Nasal cavity respiratory epithelium epithelial cell of viscerocranial mucosa (primary cell): ENCODE data around the gene AMN1. TPM values are rescaled to one million over a fixed set of nuclear protein-coding genes. Genes with fewer than 3 reads are reported as not detected.

Experiments used
- total RNA-seq: library from RNA; depleted of rRNA; stranded (reverse); fragments of >200 nt; gene quantifications from 2 replicates; pipeline ENCODE4 v1.2.3, GENCODE V29; 2014

Gene AMN1
- total RNA-seq = 9.3 and 37.9 TPM in 2 replicates

DNA sequence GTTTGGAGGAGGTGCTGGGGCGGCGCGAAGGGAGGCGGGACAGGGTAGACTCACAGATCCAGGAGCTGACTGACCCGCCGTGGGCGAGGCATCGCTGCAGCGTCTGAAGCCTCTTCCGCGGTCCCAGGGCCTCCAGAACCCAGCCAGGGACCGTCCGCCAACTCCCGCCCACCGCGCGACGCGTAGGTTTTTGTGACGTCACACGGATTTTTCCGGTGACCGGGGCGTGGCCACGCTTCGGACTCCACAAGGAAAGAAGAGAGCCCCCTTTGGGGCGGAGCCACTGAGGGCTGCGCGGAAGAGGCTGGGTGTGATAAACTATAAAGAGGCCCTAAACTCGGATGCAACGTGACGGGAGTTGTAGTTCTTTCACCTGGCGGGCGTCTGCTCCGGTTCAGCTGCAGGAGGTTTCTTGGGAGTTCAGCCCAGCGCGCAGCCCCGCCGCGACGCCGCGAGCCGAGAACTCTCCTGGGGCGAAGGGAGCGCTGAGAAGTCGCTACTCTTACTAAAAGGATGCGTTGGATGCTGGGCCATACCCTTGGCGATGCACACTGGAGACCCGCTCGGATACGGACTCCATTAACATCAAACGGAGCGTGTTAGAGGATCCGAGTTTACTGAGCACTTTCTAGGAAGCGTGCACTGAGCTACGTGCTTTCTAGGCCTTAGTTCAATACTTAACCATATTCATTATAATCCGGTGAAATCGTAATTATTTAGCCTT is at the start of gene AMN1:
AMN1 (minus strand) TSS at position 105 of the 724 bp plus-strand sequence; CDS start at position 92, 13 bp downstream.

DNA sequence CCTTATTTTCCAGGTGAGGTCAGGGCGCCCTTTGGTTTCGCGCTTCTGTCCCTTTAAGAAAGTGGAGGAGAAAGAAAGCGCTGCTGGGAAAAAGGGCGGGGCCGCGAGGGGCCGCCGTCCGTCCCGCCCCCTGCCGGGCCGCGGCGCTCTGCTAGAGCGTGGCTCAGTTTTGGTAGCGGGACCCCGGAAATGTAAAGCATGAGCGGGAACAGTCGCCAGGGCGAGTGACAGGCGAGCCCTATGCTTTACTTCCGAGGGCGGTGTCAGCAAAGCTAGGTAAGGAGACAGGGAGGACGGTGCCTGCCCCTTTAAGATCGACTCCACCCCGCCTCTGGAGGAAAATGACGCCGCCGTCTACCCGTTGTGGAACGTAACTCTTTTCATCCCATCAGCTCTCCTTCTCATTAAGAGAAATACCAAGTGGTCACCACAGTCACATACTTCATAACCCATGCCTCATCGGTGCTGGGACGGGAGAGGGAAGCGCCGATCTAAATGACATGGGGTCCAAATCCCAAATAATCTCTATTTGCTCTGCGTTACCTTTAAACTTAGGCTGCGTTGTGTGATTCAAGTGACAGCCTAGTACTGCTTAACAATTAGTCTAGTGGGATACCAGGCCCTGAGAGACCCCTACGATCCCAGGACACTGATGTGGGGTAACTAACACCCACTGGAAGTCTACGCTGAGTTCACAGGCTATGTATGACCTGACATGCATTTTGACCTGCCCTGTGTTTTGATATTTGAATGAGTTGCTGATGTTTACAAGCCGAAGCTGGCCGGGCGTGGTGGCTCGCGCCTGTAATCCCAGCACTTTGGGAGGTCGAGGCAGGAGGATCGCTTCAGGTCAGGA is 69.5 kb downstream of the AMN1 start, which contains the start of gene ETFBKMT:
ETFBKMT (plus strand) TSS at position 602 of the 856 bp plus-strand sequence. CDS start 2,266 bp downstream, outside the sequence.

Other genes starting within 250 kb of the AMN1 start
- gene DENND5B, start 137.9 kb downstream of the AMN1 start, total RNA-seq = 3.1 and 5.5 TPM in 2 replicates
- 1.2 and 1.4 TPM in 2 replicates for gene ETFBKMT, start 69.3 kb downstream of the AMN1 start, total RNA-seq
- gene RESF1, start 230.4 kb upstream of the AMN1 start, total RNA-seq = 28.2 and 51.3 TPM in 2 replicates